NB4 (cell line): ENCODE measurements around the gene MEGF10.

ENCODE experiments used
- MYC ChIP-seq: IDR thresholded peaks from 2 replicates; pipeline ENCODE4 v1.6.1; 2011; ENCODE audit warnings: low read depth, low read length
- POLR2A ChIP-seq: IDR thresholded peaks from 2 replicates; pipeline ENCODE4 v1.6.1; 2011; ENCODE audit warnings: mild to moderate bottlenecking; ENCODE audit not compliant: insufficient read length; ENCODE audit errors: extremely low read depth
- TF ChIP-seq, protein P1 (sequence below): IDR thresholded peaks from 2 replicates; pipeline ENCODE4 v1.6.1; 2011; ENCODE audit warnings: low read depth, low read length
- TF ChIP-seq, protein P2 (sequence below): IDR thresholded peaks from one replicate; pipeline ENCODE4 v1.5.1; 2012; ENCODE audit warnings: low read depth, low read length

DNA sequence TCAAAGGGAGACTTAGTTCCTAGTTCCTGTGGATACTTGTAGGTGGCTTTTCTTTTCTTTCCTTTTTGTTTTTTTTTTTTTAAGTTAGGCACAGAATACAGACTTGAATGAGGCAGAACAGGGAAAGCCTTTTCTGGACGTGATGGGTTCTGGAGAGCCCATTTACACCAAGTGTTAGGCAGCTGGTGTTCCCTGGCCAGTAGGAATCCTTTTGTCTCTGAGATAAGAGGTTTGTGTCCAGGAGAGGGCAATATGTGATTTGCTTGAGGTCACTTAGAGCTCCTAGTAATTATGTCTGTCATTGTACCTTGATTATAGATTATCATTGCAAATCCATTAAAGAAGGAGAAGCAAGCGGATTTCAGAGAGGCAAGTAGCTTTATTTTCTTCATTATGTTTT, 9.1 kb downstream of the MEGF10 start:
- TF ChIP-seq, protein P1, sequence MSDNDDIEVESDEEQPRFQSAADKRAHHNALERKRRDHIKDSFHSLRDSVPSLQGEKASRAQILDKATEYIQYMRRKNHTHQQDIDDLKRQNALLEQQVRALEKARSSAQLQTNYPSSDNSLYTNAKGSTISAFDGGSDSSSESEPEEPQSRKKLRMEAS, result no peak
- TF ChIP-seq POLR2A, result no peak
- TF ChIP-seq, protein P2, sequence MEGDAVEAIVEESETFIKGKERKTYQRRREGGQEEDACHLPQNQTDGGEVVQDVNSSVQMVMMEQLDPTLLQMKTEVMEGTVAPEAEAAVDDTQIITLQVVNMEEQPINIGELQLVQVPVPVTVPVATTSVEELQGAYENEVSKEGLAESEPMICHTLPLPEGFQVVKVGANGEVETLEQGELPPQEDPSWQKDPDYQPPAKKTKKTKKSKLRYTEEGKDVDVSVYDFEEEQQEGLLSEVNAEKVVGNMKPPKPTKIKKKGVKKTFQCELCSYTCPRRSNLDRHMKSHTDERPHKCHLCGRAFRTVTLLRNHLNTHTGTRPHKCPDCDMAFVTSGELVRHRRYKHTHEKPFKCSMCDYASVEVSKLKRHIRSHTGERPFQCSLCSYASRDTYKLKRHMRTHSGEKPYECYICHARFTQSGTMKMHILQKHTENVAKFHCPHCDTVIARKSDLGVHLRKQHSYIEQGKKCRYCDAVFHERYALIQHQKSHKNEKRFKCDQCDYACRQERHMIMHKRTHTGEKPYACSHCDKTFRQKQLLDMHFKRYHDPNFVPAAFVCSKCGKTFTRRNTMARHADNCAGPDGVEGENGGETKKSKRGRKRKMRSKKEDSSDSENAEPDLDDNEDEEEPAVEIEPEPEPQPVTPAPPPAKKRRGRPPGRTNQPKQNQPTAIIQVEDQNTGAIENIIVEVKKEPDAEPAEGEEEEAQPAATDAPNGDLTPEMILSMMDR, result no peak
- TF ChIP-seq MYC, result no peak
